Endothelial cell of umbilical vein (primary cell): ENCODE measurements around the gene ZG16B.

Experiments
- GATA2 ChIP-seq: IDR thresholded peaks from 2 replicates; pipeline ENCODE4 v1.7.0; 2011; ENCODE audit warnings: low read depth, mild to moderate bottlenecking, moderate library complexity, mixed read lengths, low read length; ENCODE audit not compliant: insufficient read length, insufficient read depth
- POLR2AphosphoS5 ChIP-seq: IDR thresholded peaks from 2 replicates; pipeline ENCODE4 v1.6.1; 2012; ENCODE audit warnings: low read depth, mild to moderate bottlenecking, control low read depth, low read length, moderate library complexity; ENCODE audit not compliant: insufficient read depth
- TF ChIP-seq, protein P1 (sequence below), 2 donors: IDR thresholded peaks; 1 replicate in 1 of 2; 2 replicates in 1 of 2; pipeline ENCODE4 v1.5.1; 2011; ENCODE audit warnings: low read length in 2 of 2, mild to moderate bottlenecking in 2 of 2, moderate library complexity in 2 of 2, control low read depth in 1 of 2, inconsistent platforms in 1 of 2, low read depth in 1 of 2; ENCODE audit not compliant: insufficient read depth in 1 of 2; ENCODE audit errors: extremely low read depth in 1 of 2

DNA sequence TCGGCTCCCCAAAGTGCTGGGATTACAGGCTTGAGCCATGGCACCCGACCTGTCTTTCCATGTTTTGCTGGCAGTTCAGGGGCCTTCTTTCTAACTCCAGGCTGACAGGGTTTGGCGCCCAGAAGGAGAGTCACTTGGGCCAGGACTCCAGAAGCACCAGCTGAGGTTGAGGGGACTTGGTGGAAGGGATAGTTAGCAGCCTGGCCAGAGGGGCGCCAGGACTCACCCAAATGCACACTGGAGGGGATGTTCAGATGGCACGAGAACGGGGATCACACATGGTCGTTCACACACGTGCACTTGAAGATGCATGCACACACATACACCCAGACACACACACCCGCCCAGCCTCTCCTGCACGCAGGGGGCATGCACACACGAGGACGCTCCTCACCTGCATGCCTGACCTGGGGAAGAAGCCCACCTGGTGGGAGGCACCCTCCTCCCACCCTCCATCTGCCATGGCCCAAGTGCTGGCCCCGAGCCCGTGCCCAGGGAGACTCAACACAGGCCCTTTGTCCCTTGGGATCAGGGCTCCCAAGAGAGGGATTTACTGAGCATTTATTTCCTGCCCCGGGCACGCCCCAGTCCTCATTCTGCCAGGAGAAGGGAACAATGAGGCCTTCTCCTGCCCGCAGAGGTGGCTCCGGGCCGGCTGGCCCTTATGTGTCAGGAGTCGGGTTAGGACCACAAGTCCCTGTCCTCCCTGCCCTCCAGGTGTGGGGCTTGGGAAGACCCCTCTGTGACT, 15.4 kb upstream of the ZG16B start:
- no peak for TF ChIP-seq POLR2AphosphoS5
- TF ChIP-seq, protein P1, sequence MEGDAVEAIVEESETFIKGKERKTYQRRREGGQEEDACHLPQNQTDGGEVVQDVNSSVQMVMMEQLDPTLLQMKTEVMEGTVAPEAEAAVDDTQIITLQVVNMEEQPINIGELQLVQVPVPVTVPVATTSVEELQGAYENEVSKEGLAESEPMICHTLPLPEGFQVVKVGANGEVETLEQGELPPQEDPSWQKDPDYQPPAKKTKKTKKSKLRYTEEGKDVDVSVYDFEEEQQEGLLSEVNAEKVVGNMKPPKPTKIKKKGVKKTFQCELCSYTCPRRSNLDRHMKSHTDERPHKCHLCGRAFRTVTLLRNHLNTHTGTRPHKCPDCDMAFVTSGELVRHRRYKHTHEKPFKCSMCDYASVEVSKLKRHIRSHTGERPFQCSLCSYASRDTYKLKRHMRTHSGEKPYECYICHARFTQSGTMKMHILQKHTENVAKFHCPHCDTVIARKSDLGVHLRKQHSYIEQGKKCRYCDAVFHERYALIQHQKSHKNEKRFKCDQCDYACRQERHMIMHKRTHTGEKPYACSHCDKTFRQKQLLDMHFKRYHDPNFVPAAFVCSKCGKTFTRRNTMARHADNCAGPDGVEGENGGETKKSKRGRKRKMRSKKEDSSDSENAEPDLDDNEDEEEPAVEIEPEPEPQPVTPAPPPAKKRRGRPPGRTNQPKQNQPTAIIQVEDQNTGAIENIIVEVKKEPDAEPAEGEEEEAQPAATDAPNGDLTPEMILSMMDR (IDR thresholded peaks at IDR 0.05; ENCODE audit: extremely low read depth in 1 of 2, insufficient read depth in 1 of 2, low read depth in 1 of 2, low read length in 2 of 2) = no peak
- TF ChIP-seq GATA2 = no peak
